ENCODE results near the gene KIAA0319L.

KIAA0319L gene

GRCh38 chr1:35499231-35499630 is 58.0 kb downstream of the KIAA0319L start:
- no peaks in the 10 kb centered on the region; the same call in 1 of the 2 replicates for H3K79me2 ChIP-seq (ENCODE audit: insufficient read depth, low read length)
- H3K36me3 ChIP-seq (ENCODE audit: insufficient read depth, low read length): no peaks in the 10 kb centered on the region
- no peak overlapping the region for H3K4me3 ChIP-seq (ENCODE audit: low read depth in 1 of 2, low read length in 2 of 2)
- no peak for TF ChIP-seq EZH2 (IDR thresholded peaks at IDR 0.05; ENCODE audit: borderline replicate concordance, low read depth, low read length, severe bottlenecking)
- TF ChIP-seq, protein P1, sequence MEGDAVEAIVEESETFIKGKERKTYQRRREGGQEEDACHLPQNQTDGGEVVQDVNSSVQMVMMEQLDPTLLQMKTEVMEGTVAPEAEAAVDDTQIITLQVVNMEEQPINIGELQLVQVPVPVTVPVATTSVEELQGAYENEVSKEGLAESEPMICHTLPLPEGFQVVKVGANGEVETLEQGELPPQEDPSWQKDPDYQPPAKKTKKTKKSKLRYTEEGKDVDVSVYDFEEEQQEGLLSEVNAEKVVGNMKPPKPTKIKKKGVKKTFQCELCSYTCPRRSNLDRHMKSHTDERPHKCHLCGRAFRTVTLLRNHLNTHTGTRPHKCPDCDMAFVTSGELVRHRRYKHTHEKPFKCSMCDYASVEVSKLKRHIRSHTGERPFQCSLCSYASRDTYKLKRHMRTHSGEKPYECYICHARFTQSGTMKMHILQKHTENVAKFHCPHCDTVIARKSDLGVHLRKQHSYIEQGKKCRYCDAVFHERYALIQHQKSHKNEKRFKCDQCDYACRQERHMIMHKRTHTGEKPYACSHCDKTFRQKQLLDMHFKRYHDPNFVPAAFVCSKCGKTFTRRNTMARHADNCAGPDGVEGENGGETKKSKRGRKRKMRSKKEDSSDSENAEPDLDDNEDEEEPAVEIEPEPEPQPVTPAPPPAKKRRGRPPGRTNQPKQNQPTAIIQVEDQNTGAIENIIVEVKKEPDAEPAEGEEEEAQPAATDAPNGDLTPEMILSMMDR (IDR thresholded peaks at IDR 0.05; ENCODE audit: borderline replicate concordance, extremely low read depth, low read length, poor library complexity, severe bottlenecking): no peak
- H3K4me2 ChIP-seq (ENCODE audit: insufficient read depth, low read length): no peak overlapping the region
- H3K27me3 ChIP-seq (ENCODE audit: insufficient read depth, low read length, poor library complexity): no peaks in the 10 kb centered on the region
- H4K20me1 ChIP-seq (ENCODE audit: insufficient read depth, low read length): no peaks in the 10 kb centered on the region
- H3K9me3 ChIP-seq (ENCODE audit: insufficient read depth, low read length, severe bottlenecking): no peaks in the 10 kb centered on the region
- no peak overlapping the region for H2AFZ ChIP-seq (ENCODE audit: low read depth, low read length)
- no peak for DNase-seq
- no peak for ATAC-seq (ENCODE audit: insufficient read depth, low read depth)
- peaks cover 7% of the 10 kb centered on the region for H3K4me1 ChIP-seq (ENCODE audit: insufficient read depth, low read length)
- H3K9ac ChIP-seq (ENCODE audit: low read depth, low read length): no peak overlapping the region
- no peak overlapping the region for H3K27ac ChIP-seq (ENCODE audit: low read length)

DNA sequence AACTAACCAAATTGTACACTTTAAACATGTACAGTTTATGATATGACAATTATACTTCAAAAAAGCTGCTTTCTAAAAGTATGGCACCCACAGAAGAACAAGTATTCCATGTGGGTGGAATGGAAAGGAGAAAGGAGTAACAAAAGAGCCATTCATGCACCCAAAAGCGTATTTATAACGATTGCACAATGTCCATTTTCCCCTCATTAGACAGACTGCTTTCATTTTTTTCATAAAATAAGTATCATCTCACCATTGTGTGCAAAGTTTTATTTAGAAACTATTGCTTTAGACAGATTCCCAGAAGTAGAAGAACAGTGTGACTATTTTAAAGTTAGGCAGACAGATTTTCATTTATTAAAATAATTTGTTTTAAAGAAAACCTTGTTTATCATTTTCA is 59.6 kb downstream of the KIAA0319L start:
- Histone ChIP-seq H3K4me2 (ENCODE audit: insufficient read depth, low read length) (no peak overlapping the region), H3K27me3 (ENCODE audit: insufficient read depth, low read length, poor library complexity) (no peaks in the 10 kb centered on the region), H3K4me3 (ENCODE audit: low read depth in 1 of 2, low read length in 2 of 2) (no peak overlapping the region), H3K9me3 (ENCODE audit: insufficient read depth, low read length, severe bottlenecking) (no peaks in the 10 kb centered on the region), H3K9ac (ENCODE audit: low read depth, low read length) (no peak overlapping the region), H3K4me1 (ENCODE audit: insufficient read depth, low read length) (peaks cover 7% of the 10 kb centered on the region), H3K27ac (ENCODE audit: low read length) (no peak overlapping the region), H4K20me1 (ENCODE audit: insufficient read depth, low read length) (no peaks in the 10 kb centered on the region), H3K36me3 (ENCODE audit: insufficient read depth, low read length) (peaks cover 3% of the 10 kb centered on the region; the same call in 1 of the 2 replicates), H2AFZ (ENCODE audit: low read depth, low read length) (no peak overlapping the region), H3K79me2 (ENCODE audit: insufficient read depth, low read length) (no peaks in the 10 kb centered on the region)
- TF ChIP-seq, protein P1 (IDR thresholded peaks at IDR 0.05; ENCODE audit: borderline replicate concordance, extremely low read depth, low read length, poor library complexity, severe bottlenecking): no peak
- TF ChIP-seq EZH2 (IDR thresholded peaks at IDR 0.05; ENCODE audit: borderline replicate concordance, low read depth, low read length, severe bottlenecking): no peak
- ATAC-seq (ENCODE audit: insufficient read depth, low read depth) (no peak), DNase-seq (no peak)

DNA sequence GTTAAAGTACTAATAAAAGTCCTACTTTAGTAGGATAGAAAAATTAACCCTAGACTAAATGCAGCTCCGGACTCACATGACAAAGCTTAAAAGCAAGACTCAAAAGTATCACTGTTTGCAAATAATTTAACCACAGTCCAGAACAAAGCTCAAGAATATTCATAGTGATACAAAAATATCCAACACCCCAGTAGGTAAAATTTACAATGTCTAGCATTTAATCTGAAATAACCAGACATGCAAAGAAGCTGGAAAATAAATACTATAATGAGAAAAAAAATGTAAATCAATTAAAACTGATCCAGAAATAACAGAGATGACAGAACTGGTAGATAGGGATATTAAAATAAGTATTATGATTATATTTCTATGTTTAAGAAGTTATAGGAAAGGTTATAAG is 67.0 kb downstream of the KIAA0319L start:
- no peaks in the 10 kb centered on the region for H3K4me1 ChIP-seq (ENCODE audit: insufficient read depth, low read length)
- H3K27me3 ChIP-seq (ENCODE audit: insufficient read depth, low read length, poor library complexity): no peaks in the 10 kb centered on the region
- DNase-seq (no peak), ATAC-seq (ENCODE audit: insufficient read depth, low read depth) (no peak)
- no peaks in the 10 kb centered on the region for H3K79me2 ChIP-seq (ENCODE audit: insufficient read depth, low read length)
- H3K4me3 ChIP-seq (ENCODE audit: low read depth in 1 of 2, low read length in 2 of 2): no peak overlapping the region
- peaks cover 14% of the 10 kb centered on the region for H3K9me3 ChIP-seq (ENCODE audit: insufficient read depth, low read length, severe bottlenecking)
- H3K27ac ChIP-seq (ENCODE audit: low read length): no peak overlapping the region
- no peak overlapping the region for H2AFZ ChIP-seq (ENCODE audit: low read depth, low read length)
- H3K4me2 ChIP-seq (ENCODE audit: insufficient read depth, low read length): no peak overlapping the region
- no peaks in the 10 kb centered on the region for H4K20me1 ChIP-seq (ENCODE audit: insufficient read depth, low read length)
- TF ChIP-seq, protein P1 (IDR thresholded peaks at IDR 0.05; ENCODE audit: borderline replicate concordance, extremely low read depth, low read length, poor library complexity, severe bottlenecking): no peak
- TF ChIP-seq EZH2 (IDR thresholded peaks at IDR 0.05; ENCODE audit: borderline replicate concordance, low read depth, low read length, severe bottlenecking): no peak
- H3K9ac ChIP-seq (ENCODE audit: low read depth, low read length): no peak overlapping the region
- H3K36me3 ChIP-seq (ENCODE audit: insufficient read depth, low read length): peaks cover 4% of the 10 kb centered on the region; the same call in 1 of the 2 replicates

DNA sequence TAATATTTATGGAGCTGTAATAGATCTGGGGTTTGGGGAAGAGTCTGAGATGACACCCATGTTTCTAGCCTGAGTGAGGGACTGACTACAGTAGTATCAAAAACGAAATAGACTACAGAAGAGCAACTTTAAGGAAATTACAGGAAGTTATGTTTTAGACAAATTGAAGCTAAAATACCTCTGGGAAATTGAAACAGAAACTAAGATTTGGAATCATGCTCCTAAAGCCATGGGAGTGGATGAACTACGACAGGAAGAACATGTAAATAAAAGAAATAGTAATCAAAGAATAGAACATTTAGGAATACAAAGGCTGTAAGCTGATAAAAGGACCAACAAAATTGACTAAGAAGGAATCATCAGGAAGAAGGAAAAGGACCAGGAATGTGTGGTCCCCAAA is 68.9 kb downstream of the KIAA0319L start:
- no peak overlapping the region for H3K4me2 ChIP-seq (ENCODE audit: insufficient read depth, low read length)
- no peak for ATAC-seq (ENCODE audit: insufficient read depth, low read depth)
- TF ChIP-seq, protein P1 (IDR thresholded peaks at IDR 0.05; ENCODE audit: borderline replicate concordance, extremely low read depth, low read length, poor library complexity, severe bottlenecking): no peak
- TF ChIP-seq EZH2 (IDR thresholded peaks at IDR 0.05; ENCODE audit: borderline replicate concordance, low read depth, low read length, severe bottlenecking): no peak

More for the DNA sequence above, 68.9 kb downstream of the KIAA0319L start:
- Histone ChIP-seq H3K79me2 (ENCODE audit: insufficient read depth, low read length) (no peaks in the 10 kb centered on the region), H3K27me3 (ENCODE audit: insufficient read depth, low read length, poor library complexity) (no peaks in the 10 kb centered on the region), H3K36me3 (ENCODE audit: insufficient read depth, low read length) (peaks cover 4% of the 10 kb centered on the region; the same call in 1 of the 2 replicates), H3K4me1 (ENCODE audit: insufficient read depth, low read length) (no peaks in the 10 kb centered on the region), H3K27ac (ENCODE audit: low read length) (no peak overlapping the region), H2AFZ (ENCODE audit: low read depth, low read length) (no peak overlapping the region), H3K9me3 (ENCODE audit: insufficient read depth, low read length, severe bottlenecking) (peaks cover 14% of the 10 kb centered on the region), H3K4me3 (ENCODE audit: low read depth in 1 of 2, low read length in 2 of 2) (no peak overlapping the region), H3K9ac (ENCODE audit: low read depth, low read length) (no peak overlapping the region), H4K20me1 (ENCODE audit: insufficient read depth, low read length) (no peaks in the 10 kb centered on the region)
- DNase-seq: no peak
